Esophagus squamous epithelium (tissue), 5 donors: ENCODE data around the gene RNU6-9. TPM values are rescaled to one million over a fixed set of nuclear protein-coding genes. Genes with fewer than 3 reads are reported as not detected.

Experiments
- DNase-seq: peaks from one replicate; lab custom pipeline; 2025; lab: John Stamatoyannopoulos, UW
- H3K27ac ChIP-seq, 4 donors: fragments of 200-600 bp; sonication (generic); one replicate each; pipeline ENCODE4 v1.5.1; 2016 to 2019; ENCODE audit warnings: mild to moderate bottlenecking in 1 of 4
- H3K27me3 ChIP-seq, 4 donors: fragments of 200-600 bp; sonication (generic); 1 replicate in 3 of 4; 2 replicates in 1 of 4; pipeline versions ENCODE4 v1.5.1 to v1.6.0; 2017 to 2021; ENCODE audit warnings: antibody characterized with exemption in 1 of 4
- H3K36me3 ChIP-seq, 3 donors: fragments of 200-600 bp; sonication (generic); one replicate each; pipeline ENCODE4 v1.5.1; 2016 to 2019
- H3K4me1 ChIP-seq, 3 donors: fragments of 200-600 bp; sonication (generic); one replicate each; pipeline ENCODE4 v1.5.1; 2017 to 2019
- H3K4me3 ChIP-seq, 4 donors: fragments of 200-600 bp; sonication (generic); 1 replicate in 3 of 4; 2 replicates in 1 of 4; pipeline ENCODE4 v1.5.1; 2016 to 2019; ENCODE audit warnings: mild to moderate bottlenecking in 2 of 4, moderate library complexity in 1 of 4
- H3K9me3 ChIP-seq, 3 donors: fragments of 200-600 bp; sonication (generic); one replicate each; pipeline ENCODE4 v1.5.1; 2016 to 2019
- POLR2A ChIP-seq, 4 donors: fragments of 450-650 bp; IDR thresholded peaks; one replicate each; pipeline ENCODE4 v1.6.1; 2017; ENCODE audit warnings: antibody characterized with exemption in 4 of 4, mild to moderate bottlenecking in 4 of 4, moderate library complexity in 3 of 4
- WGBS, 2 donors: methylation state at CpG; one replicate each; pipeline ENCODE4 v1.1.5; 2018; 5-methylcytosine and 5-hydroxymethylcytosine counted together
- intact Hi-C: fragments of 100-400 bp; cut with DNase I; formaldehyde crosslinking; loops from one replicate; pipeline ENCODE4 v1.15.0; 2022
- total RNA-seq, 4 donors: library from RNA; depleted of rRNA; stranded (reverse); fragments of >200 nt; gene quantifications; one replicate each; pipeline ENCODE4 v1.1.0, GENCODE V29; 2016
- TF ChIP-seq, protein P1 (sequence below), 6 experiments: fragments of 450-650 bp in 4 of 6; fragments of 200-600 bp in 2 of 6; sonication (generic) in 2 of 6; IDR thresholded peaks; one replicate each; pipeline ENCODE4 v1.5.1; 2016 to 2019; ENCODE audit warnings: antibody characterized with exemption in 6 of 6, mild to moderate bottlenecking in 4 of 6, moderate library complexity in 4 of 6
- donor health status: DM: yes; HTN: yes; CAD: no.

RNU6-9 gene
- total RNA-seq, 4 donors from 2014 or later: not detected

DNA sequence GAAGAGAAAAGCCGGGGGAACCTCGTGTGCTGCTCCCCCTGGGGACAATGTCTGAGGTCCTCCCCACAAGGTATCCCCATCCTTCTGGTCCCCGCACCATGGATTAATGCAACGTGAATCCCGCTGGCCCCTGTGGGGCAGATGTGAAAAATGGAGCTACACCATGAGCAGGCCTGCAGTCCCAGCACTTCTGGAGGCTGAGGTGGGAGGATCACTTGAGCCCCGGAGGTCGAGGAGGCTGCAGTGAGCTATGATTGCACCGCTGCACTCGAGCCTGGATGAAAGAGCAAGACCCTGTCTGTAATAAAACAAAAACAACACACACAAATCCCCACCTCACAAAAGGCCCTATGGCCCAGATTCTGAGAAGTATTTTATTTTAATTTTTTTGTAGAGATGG is 35.0 kb upstream of the RNU6-9 start:
- peak overlapping the region in 1 of 4 donors; percentile 80 for H3K27ac ChIP-seq
- 72 to 78% methylated on average over 8 to 9 of the region's 9 CpGs for WGBS, 2 donors
- H3K9me3 ChIP-seq: no peaks in the 10 kb centered on the region
- TF ChIP-seq, protein P1, sequence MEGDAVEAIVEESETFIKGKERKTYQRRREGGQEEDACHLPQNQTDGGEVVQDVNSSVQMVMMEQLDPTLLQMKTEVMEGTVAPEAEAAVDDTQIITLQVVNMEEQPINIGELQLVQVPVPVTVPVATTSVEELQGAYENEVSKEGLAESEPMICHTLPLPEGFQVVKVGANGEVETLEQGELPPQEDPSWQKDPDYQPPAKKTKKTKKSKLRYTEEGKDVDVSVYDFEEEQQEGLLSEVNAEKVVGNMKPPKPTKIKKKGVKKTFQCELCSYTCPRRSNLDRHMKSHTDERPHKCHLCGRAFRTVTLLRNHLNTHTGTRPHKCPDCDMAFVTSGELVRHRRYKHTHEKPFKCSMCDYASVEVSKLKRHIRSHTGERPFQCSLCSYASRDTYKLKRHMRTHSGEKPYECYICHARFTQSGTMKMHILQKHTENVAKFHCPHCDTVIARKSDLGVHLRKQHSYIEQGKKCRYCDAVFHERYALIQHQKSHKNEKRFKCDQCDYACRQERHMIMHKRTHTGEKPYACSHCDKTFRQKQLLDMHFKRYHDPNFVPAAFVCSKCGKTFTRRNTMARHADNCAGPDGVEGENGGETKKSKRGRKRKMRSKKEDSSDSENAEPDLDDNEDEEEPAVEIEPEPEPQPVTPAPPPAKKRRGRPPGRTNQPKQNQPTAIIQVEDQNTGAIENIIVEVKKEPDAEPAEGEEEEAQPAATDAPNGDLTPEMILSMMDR (IDR thresholded peaks at IDR 0.05): no peak
- H3K4me1 ChIP-seq: peaks cover 9 to 49% (median 33%) of the 10 kb centered on the region in 3 donors
- no peak for DNase-seq
- intact Hi-C loops: loop anchor here (10.0 kb wide), 2 partner anchors 83 to 127 kb away; partner anchors contain the start of gene WDR18
- no peak overlapping the region for H3K4me3 ChIP-seq
- peaks cover 0 to 78% (median 0%) of the 10 kb centered on the region in 4 donors for H3K27me3 ChIP-seq
- H3K36me3 ChIP-seq: no peaks in the 10 kb centered on the region

DNA sequence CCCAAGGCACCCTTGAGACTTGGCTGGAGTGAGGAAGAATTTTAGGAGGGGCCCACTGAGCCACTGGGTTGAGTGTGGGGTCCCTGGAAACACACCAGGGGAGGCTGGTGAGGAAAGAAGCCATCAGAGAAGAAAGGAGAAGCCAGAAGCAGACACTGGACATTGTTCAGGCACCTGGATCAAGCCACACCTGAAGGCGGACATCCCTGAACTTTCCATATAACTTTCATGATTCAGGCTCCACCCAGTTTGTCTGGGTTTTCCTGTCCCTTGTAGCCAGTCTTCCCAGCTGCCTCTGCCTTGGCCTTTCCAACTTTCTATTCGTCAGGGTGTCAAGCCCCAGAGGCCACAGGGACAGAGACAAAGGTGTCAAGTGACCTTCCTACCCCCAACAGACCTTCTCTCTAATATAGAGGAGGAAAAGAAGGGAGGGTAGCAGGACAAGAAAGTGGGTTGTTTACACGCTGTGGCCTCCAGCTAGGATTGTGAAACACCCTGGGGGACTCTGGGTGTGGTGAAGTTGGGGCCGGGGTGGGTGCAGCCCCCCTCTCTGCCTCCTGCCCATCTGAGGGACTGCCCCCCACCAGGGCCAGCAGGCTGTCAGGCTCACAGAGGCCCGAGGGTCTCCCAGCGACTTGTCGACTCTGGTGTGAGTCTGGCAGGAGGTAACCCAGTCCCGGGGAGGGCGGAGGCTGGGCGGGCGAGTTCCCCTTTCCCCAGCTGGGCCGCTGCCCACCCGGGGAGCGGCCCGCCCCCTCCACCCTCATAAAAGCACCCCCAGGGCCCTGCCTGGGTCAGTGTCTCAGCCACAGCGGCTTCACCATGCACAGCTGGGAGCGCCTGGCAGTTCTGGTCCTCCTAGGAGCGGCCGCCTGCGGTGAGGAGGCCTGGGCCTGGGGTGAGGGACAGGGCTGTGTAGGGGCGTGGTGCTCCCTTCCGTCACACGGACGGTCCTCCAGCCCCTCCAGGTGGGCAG is 34.1 kb upstream of the RNU6-9 start, which contains the start of gene CFD:
Gene CFD (plus strand): TSS at position 797 of the 976 bp plus-strand sequence. CDS start 26 bp downstream, at position 823.
- peaks cover 9 to 57% (median 33%) of the 10 kb centered on the region in 3 donors for H3K4me1 ChIP-seq
- peaks cover 0 to 71% (median 0%) of the 10 kb centered on the region in 4 donors for H3K27me3 ChIP-seq
- TF ChIP-seq POLR2A (IDR thresholded peaks at IDR 0.05): peak in 2 of 4 donors; percentile 53 to 71
- TF ChIP-seq, protein P1 (IDR thresholded peaks at IDR 0.05): no peak
- H3K9me3 ChIP-seq: no peaks in the 10 kb centered on the region
- H3K4me3 ChIP-seq: peak within 1 kb of the TSS; percentile 32 to 75 (median 46)
- H3K27ac ChIP-seq: peak within 1 kb of the TSS; percentile 47 to 82 (median 76)
- H3K36me3 ChIP-seq: no peaks in the 10 kb centered on the region
- 25 to 55% methylated on average over 4 to 12 of the region's 24 CpGs for WGBS, 2 donors
- intact Hi-C loops: loop anchor here (10.0 kb wide), 2 partner anchors 84 to 126 kb away; partner anchors contain the start of gene WDR18
- no peak for DNase-seq

DNA sequence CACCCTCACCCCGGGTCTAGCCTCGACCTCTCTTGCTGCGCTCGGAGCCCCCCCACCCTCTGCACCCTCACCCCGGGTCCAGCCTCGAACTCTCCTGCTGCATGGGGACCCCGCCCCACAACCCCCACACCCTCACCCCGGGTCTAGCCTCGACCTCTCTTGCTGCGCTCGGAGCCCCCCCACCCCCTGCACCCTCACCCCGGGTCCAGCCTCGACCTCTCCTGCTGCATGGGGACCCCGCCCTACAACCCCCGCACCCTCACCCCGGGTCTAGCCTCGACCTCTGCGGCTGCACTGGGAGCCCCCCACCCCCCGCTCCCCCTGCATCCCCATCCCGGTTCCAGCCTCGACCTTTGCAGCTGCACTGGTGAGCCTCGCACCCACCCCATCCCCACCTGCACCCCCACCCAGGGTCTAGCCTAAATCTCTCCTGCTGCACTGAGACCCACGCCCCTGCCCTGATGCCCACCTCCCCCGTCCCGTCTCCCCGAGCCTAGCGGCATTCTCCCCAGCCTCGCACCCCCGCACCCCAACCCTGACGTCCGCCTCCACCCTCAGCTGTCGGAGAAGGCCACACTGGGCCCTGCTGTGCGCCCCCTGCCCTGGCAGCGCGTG is 32.0 kb upstream of the RNU6-9 start:
- peaks cover 9 to 58% (median 33%) of the 10 kb centered on the region in 3 donors for H3K4me1 ChIP-seq
- peak overlapping the region in 1 of 4 donors; percentile 80 for H3K27ac ChIP-seq
- H3K36me3 ChIP-seq: no peaks in the 10 kb centered on the region
- H3K27me3 ChIP-seq: peaks cover 0 to 55% (median 0%) of the 10 kb centered on the region in 4 donors
- WGBS, 2 donors: 34 to 64% methylated on average over 5 to 7 of the region's 35 CpGs
- no peak for TF ChIP-seq POLR2A (IDR thresholded peaks at IDR 0.05)
- TF ChIP-seq, protein P1 (IDR thresholded peaks at IDR 0.05): no peak
- DNase-seq: no peak
- intact Hi-C loops: loop anchor here (5.0 kb wide), 1 partner anchor 61 kb away; no protein-coding TSS in a partner anchor
- peak overlapping the region; percentile 32 to 75 (median 46) for H3K4me3 ChIP-seq
- H3K9me3 ChIP-seq: no peaks in the 10 kb centered on the region

DNA sequence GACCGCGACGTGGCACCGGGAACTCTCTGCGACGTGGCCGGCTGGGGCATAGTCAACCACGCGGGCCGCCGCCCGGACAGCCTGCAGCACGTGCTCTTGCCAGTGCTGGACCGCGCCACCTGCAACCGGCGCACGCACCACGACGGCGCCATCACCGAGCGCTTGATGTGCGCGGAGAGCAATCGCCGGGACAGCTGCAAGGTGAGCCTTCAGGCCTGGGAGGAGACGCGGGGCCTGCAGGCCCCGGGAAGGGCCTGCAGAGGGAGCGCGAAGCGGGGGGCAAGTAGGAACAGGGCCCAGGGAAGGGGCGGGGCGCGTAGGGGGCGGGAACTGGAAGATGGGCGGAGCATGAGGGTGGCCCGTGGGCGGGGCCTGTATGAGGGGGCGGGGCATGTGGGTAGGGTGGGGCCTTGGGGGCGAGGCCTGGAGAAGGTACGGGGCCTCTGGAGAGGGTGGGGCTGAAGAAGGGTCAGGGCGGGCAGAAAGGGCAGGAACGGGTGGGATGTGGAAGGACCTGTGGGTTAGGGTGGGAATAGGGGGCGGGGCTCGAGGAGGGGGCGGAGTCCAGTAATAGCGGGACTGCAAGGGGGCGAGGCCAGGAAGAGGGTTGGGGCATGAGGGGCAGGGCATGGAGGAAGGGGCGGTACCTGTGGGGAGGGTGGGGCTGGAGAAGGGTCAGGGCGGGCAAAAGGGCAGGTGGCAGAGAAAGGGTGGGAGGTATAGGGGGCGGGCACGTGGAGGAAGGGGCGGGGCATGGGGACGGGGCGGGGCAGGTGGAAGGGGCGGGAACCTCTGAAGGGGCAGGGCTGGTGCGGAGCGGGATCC is 31.3 kb upstream of the RNU6-9 start:
- WGBS, 2 donors: 7 to 9% methylated on average over 12 to 14 of the region's 60 CpGs
- Histone ChIP-seq H3K4me3 (peak overlapping the region in 2 of 4 donors; percentile 7 to 26), H3K4me1 (peaks cover 9 to 58% (median 33%) of the 10 kb centered on the region in 3 donors), H3K36me3 (peaks cover 0 to under 1% (median 0%) of the 10 kb centered on the region in 3 donors), H3K27me3 (peaks cover 0 to 55% (median 0%) of the 10 kb centered on the region in 4 donors), H3K27ac (peak overlapping the region in 2 of 4 donors; percentile 4 to 25), H3K9me3 (no peaks in the 10 kb centered on the region)
- DNase-seq: no peak
- no peak for TF ChIP-seq POLR2A (IDR thresholded peaks at IDR 0.05)
- TF ChIP-seq, protein P1 (IDR thresholded peaks at IDR 0.05): peak in 1 of 6 experiments; percentile 41
- intact Hi-C loops: loop anchor here (5.0 kb wide), 1 partner anchor 60 kb away; no protein-coding TSS in a partner anchor
